ENCODE measurements around the gene OPHN1. TPM values are rescaled to one million over a fixed set of nuclear protein-coding genes. Genes with fewer than 3 reads are reported as not detected.

OPHN1 gene
- total RNA-seq, 1 experiment from 2014 or later: 4.0 TPM

GRCh38 chrX:68209008-68209407, 224.3 kb downstream of the OPHN1 start:
- BruUV-seq (replicated peaks): no TSS peak
- POLR2A ChIA-PET: no interaction called here
- DNase-seq (ENCODE audit: unreplicated experiment): no peak
- no peaks in the 10 kb centered on the region for H3K36me3 Mint-ChIP-seq (ENCODE audit: insufficient read depth, unreplicated experiment)
- CTCF ChIA-PET: no interaction called here
- H3K27me3 Mint-ChIP-seq (ENCODE audit: insufficient read depth, unreplicated experiment): peaks cover 70% of the 10 kb centered on the region
- no peak overlapping the region for H3K27ac Mint-ChIP-seq (ENCODE audit: low read depth, unreplicated experiment)
- no peak overlapping the region for H3K4me3 Mint-ChIP-seq (ENCODE audit: unreplicated experiment)
- H3K9me3 Mint-ChIP-seq (ENCODE audit: unreplicated experiment): no peaks in the 10 kb centered on the region
- intact Hi-C loops (cut with micrococcal nuclease): loop anchor here (2.0 kb wide), 1 partner anchor 28 kb away; no protein-coding TSS in a partner anchor
- H3K4me1 Mint-ChIP-seq (ENCODE audit: insufficient read depth, unreplicated experiment): no peaks in the 10 kb centered on the region
- TF ChIP-seq, protein P1, sequence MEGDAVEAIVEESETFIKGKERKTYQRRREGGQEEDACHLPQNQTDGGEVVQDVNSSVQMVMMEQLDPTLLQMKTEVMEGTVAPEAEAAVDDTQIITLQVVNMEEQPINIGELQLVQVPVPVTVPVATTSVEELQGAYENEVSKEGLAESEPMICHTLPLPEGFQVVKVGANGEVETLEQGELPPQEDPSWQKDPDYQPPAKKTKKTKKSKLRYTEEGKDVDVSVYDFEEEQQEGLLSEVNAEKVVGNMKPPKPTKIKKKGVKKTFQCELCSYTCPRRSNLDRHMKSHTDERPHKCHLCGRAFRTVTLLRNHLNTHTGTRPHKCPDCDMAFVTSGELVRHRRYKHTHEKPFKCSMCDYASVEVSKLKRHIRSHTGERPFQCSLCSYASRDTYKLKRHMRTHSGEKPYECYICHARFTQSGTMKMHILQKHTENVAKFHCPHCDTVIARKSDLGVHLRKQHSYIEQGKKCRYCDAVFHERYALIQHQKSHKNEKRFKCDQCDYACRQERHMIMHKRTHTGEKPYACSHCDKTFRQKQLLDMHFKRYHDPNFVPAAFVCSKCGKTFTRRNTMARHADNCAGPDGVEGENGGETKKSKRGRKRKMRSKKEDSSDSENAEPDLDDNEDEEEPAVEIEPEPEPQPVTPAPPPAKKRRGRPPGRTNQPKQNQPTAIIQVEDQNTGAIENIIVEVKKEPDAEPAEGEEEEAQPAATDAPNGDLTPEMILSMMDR (IDR thresholded peaks at IDR 0.05; ENCODE audit: unreplicated experiment): no peak

DNA sequence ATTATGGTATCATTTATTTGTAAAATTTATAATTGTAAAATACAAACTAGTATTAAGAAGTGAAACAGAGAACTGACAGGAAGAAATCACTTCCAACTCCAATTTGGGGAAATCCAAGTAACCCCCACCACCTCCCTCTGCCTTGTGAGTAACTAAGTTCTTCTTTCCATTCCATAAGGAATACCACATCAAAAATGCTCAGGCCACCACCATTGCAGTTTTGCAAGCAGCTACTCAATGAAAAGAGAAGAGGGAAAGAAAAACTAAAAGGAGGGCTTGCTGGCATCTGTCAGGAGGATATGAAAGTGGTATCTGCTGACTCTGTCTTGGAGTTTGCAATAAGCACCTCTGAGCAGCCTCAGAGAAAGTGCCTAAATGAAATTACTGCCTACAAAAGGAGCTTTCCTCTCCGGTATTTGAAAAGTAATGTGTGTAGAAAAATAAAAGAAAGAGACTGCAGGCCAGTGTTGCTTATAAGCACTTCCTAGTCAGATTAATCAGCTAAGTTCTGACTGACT, 228.7 kb downstream of the OPHN1 start:
- Mint-ChIP-seq H3K9me3 (ENCODE audit: unreplicated experiment) (no peaks in the 10 kb centered on the region), H3K36me3 (ENCODE audit: insufficient read depth, unreplicated experiment) (no peaks in the 10 kb centered on the region), H3K4me1 (ENCODE audit: insufficient read depth, unreplicated experiment) (no peaks in the 10 kb centered on the region), H3K27ac (ENCODE audit: low read depth, unreplicated experiment) (no peak overlapping the region), H3K4me3 (ENCODE audit: unreplicated experiment) (no peak overlapping the region), H3K27me3 (ENCODE audit: insufficient read depth, unreplicated experiment) (peaks cover 56% of the 10 kb centered on the region)
- BruUV-seq (replicated peaks): no TSS peak
- DNase-seq (ENCODE audit: unreplicated experiment): no peak
- CTCF ChIA-PET: interaction anchor here (0.8 to 1.1 kb wide), 5 partner anchors 8 to 604 kb away, joined by 3 to 4 read pairs (median 3); no protein-coding TSS in a partner anchor
- intact Hi-C loops (cut with micrococcal nuclease): no loop called here
- TF ChIP-seq, protein P1 (IDR thresholded peaks at IDR 0.05; ENCODE audit: unreplicated experiment): no peak
- POLR2A ChIA-PET: no interaction called here

- ChIA-PET CTCF (interaction anchor here (1.1 kb wide), 1 partner anchor 605 kb away, joined by 3 read pairs; no protein-coding TSS in a partner anchor), POLR2A (no interaction called here)
- intact Hi-C loops (cut with micrococcal nuclease): no loop called here
- no peak for DNase-seq (ENCODE audit: unreplicated experiment)
- H3K4me3 Mint-ChIP-seq (ENCODE audit: unreplicated experiment): no peak overlapping the region
- H3K36me3 Mint-ChIP-seq (ENCODE audit: insufficient read depth, unreplicated experiment): no peaks in the 10 kb centered on the region
- peaks cover 56% of the 10 kb centered on the region for H3K27me3 Mint-ChIP-seq (ENCODE audit: insufficient read depth, unreplicated experiment)
- TF ChIP-seq, protein P1 (IDR thresholded peaks at IDR 0.05; ENCODE audit: unreplicated experiment): no peak
- no peaks in the 10 kb centered on the region for H3K9me3 Mint-ChIP-seq (ENCODE audit: unreplicated experiment)
- no peak overlapping the region for H3K27ac Mint-ChIP-seq (ENCODE audit: low read depth, unreplicated experiment)
- BruUV-seq (replicated peaks): no TSS peak
- H3K4me1 Mint-ChIP-seq (ENCODE audit: insufficient read depth, unreplicated experiment): no peaks in the 10 kb centered on the region
These were observed 229.6 kb downstream of the OPHN1 start for GRCh38 chrX:68203646-68204045.

GRCh38 chrX:68203211-68203610, 230.1 kb downstream of the OPHN1 start:
- Mint-ChIP-seq H3K36me3 (ENCODE audit: insufficient read depth, unreplicated experiment) (no peaks in the 10 kb centered on the region), H3K27me3 (ENCODE audit: insufficient read depth, unreplicated experiment) (peaks cover 53% of the 10 kb centered on the region), H3K9me3 (ENCODE audit: unreplicated experiment) (no peaks in the 10 kb centered on the region), H3K4me1 (ENCODE audit: insufficient read depth, unreplicated experiment) (no peaks in the 10 kb centered on the region), H3K4me3 (ENCODE audit: unreplicated experiment) (no peak overlapping the region), H3K27ac (ENCODE audit: low read depth, unreplicated experiment) (no peak overlapping the region)
- CTCF ChIA-PET: no interaction called here
- no TSS peak for BruUV-seq (replicated peaks)
- TF ChIP-seq, protein P1 (IDR thresholded peaks at IDR 0.05; ENCODE audit: unreplicated experiment): no peak
- intact Hi-C loops (cut with micrococcal nuclease): no loop called here
- POLR2A ChIA-PET: no interaction called here
- DNase-seq (ENCODE audit: unreplicated experiment): peak; percentile 20
